SK-N-SH (cell line): ENCODE data around the gene PSKH1.
A peak's percentile ranks its signal among the peaks of the same experiment; 100 is the strongest.

Experiments
- CTCF ChIP-seq: fragments of 200-600 bp; sonication (generic); IDR thresholded peaks from 2 replicates; pipeline ENCODE4 v1.6.1; 2017; ENCODE audit warnings: antibody characterized with exemption, mild to moderate bottlenecking, moderate library complexity
- EP300 ChIP-seq, 2 experiments: IDR thresholded peaks; 2 replicates each; pipeline versions ENCODE4 v1.4.0 to v1.6.1; 2012; ENCODE audit warnings: borderline replicate concordance in 1 of 2, low read depth in 1 of 2, low read length in 1 of 2
- EZH2phosphoT487 ChIP-seq: fragments of 200-600 bp; sonication (generic); IDR thresholded peaks from 2 replicates; pipeline ENCODE4 v1.6.1; 2017; ENCODE audit warnings: low read depth, mixed run types, mild to moderate bottlenecking, antibody characterized with exemption, moderate library complexity, borderline replicate concordance
- FOSL2 ChIP-seq: IDR thresholded peaks from 2 replicates; pipeline ENCODE4 v1.4.0; 2012; ENCODE audit warnings: low read depth, mild to moderate bottlenecking, moderate library complexity, borderline replicate concordance
- POLR2AphosphoS5 ChIP-seq: IDR thresholded peaks from 2 replicates; pipeline ENCODE4 v1.6.1; 2012; ENCODE audit warnings: low read depth, low read length
- TF ChIP-seq, protein P1 (sequence below): IDR thresholded peaks from 2 replicates; pipeline ENCODE4 v1.6.1; 2012; ENCODE audit warnings: mild to moderate bottlenecking, low read depth, low read length, moderate library complexity

DNA sequence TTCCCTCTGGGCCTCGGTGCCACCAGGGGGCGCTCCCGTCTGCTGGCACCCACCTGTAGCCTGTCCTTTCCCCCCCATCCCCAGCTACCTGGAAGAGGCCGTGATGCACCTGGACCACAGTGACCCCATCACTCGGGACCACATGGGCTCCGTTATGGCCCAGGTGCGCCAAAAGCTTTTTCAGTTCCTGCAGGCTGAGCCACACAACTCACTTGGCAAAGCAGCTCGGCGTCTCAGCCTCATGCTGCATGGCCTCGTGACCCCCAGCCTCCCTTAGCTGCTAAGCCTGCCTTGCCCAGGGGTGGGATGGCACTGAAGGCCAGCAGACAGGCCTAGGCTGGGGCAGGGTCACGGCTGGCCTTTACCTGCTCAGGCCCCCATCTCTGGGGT is 9.2 kb upstream of the PSKH1 start:
- TF ChIP-seq CTCF (peak; percentile 91), POLR2AphosphoS5 (no peak), EP300 (IDR thresholded peaks at IDR 0.05; ENCODE audit: borderline replicate concordance in 1 of 2, low read depth in 1 of 2, low read length in 1 of 2) (no peak), FOSL2 (no peak), EZH2phosphoT487 (no peak)
- TF ChIP-seq, protein P1, sequence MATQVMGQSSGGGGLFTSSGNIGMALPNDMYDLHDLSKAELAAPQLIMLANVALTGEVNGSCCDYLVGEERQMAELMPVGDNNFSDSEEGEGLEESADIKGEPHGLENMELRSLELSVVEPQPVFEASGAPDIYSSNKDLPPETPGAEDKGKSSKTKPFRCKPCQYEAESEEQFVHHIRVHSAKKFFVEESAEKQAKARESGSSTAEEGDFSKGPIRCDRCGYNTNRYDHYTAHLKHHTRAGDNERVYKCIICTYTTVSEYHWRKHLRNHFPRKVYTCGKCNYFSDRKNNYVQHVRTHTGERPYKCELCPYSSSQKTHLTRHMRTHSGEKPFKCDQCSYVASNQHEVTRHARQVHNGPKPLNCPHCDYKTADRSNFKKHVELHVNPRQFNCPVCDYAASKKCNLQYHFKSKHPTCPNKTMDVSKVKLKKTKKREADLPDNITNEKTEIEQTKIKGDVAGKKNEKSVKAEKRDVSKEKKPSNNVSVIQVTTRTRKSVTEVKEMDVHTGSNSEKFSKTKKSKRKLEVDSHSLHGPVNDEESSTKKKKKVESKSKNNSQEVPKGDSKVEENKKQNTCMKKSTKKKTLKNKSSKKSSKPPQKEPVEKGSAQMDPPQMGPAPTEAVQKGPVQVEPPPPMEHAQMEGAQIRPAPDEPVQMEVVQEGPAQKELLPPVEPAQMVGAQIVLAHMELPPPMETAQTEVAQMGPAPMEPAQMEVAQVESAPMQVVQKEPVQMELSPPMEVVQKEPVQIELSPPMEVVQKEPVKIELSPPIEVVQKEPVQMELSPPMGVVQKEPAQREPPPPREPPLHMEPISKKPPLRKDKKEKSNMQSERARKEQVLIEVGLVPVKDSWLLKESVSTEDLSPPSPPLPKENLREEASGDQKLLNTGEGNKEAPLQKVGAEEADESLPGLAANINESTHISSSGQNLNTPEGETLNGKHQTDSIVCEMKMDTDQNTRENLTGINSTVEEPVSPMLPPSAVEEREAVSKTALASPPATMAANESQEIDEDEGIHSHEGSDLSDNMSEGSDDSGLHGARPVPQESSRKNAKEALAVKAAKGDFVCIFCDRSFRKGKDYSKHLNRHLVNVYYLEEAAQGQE, result no peak
